Mucosa of stomach (tissue), 1 donor: ENCODE measurements around the gene GIMD1.
"Not testable (repeated sequence)": the region's sequence is repeated elsewhere in the genome, so short reads cannot be mapped to it uniquely, and the experiment has no call there.

ENCODE experiments used
- H3K27me3 ChIP-seq: one replicate; pipeline ENCODE4 v1.7.0; 2013; ENCODE audit warnings: mild to moderate bottlenecking, low read length; ENCODE audit not compliant: control insufficient read depth, insufficient read depth
- H3K36me3 ChIP-seq: one replicate; pipeline ENCODE4 v1.7.0; 2013; ENCODE audit warnings: low read length; ENCODE audit not compliant: control insufficient read depth, insufficient read depth
- H3K4me1 ChIP-seq: one replicate; pipeline ENCODE4 v1.7.0; 2013; ENCODE audit warnings: mild to moderate bottlenecking, low read length; ENCODE audit not compliant: control insufficient read depth, insufficient read depth
- H3K4me3 ChIP-seq: one replicate; pipeline ENCODE4 v1.7.0; 2013; ENCODE audit warnings: low read length
- H3K9ac ChIP-seq: one replicate; pipeline ENCODE4 v1.7.0; 2013; ENCODE audit warnings: mild to moderate bottlenecking, low read length, moderate library complexity
- H3K9me3 ChIP-seq: one replicate; pipeline ENCODE4 v1.7.0; 2013; ENCODE audit warnings: mild to moderate bottlenecking, low read length, moderate library complexity; ENCODE audit not compliant: control insufficient read depth
- donor health status: Pancreatic carcinoma.

Gene GIMD1

DNA sequence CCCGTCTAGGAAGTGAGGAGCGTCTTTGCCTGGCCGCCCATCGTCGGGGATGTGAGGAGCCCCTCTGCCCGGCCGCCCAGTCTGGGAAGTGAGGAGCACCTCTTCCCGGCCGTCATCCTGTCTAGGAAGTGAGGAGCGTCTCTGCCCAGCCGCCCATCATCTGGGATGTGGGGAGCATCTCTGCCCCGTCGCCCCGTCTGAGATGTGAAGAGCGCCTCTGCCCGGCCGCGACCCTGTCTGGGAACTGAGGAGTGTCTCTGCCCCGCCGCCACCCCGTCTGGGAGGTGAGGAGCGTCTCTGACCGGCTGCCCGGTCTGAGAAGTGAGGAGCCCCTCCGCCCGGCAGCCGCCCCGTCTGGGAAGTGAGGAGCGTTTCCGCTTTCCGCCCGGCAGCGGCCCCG is 47.4 kb downstream of the GIMD1 start:
- not testable (repeated sequence) for H3K36me3 ChIP-seq, H3K4me3 ChIP-seq, H3K9ac ChIP-seq

GRCh38 chr4:106320235-106320634 is 48.3 kb downstream of the GIMD1 start:
- Histone ChIP-seq H3K9me3 (no peaks in the 10 kb centered on the region), H3K36me3 (no peaks in the 10 kb centered on the region), H3K9ac (no peak overlapping the region), H3K4me3 (no peak overlapping the region), H3K4me1 (peaks cover 10% of the 10 kb centered on the region), H3K27me3 (no peaks in the 10 kb centered on the region)

More for the DNA sequence above, 47.4 kb downstream of the GIMD1 start:
- H3K27me3 ChIP-seq, H3K9me3 ChIP-seq, H3K4me1 ChIP-seq: not testable (repeated sequence)

- Histone ChIP-seq H3K4me3 (no peak overlapping the region), H3K9ac (no peak overlapping the region), H3K27me3 (no peaks in the 10 kb centered on the region), H3K9me3 (no peaks in the 10 kb centered on the region), H3K4me1 (peaks cover 10% of the 10 kb centered on the region), H3K36me3 (no peaks in the 10 kb centered on the region)
Observed at GRCh38 chr4:106318511-106318910, 50.1 kb downstream of the GIMD1 start.

DNA sequence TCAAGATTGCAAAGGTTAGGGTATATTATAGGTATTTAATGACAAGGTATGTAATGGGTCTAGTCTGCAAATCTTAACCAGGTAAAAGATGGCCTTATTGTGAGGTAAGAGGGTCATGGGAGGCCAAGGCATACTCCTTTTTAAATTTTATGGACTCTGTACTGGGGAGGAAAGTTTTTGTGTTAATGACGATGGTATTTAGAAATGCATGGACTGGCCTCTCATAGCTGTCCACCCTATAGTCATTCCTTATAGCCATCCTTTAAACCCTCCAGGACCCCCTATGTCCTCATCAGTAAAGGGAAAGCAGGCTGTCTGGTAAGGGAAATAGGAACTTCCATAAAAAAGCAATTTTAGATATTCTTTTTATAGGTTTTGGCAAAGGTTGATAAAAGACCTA is 50.8 kb downstream of the GIMD1 start:
- no peak overlapping the region for H3K4me3 ChIP-seq
- H3K4me1 ChIP-seq = peaks cover 10% of the 10 kb centered on the region
- H3K27me3 ChIP-seq = no peaks in the 10 kb centered on the region
- no peaks in the 10 kb centered on the region for H3K36me3 ChIP-seq
- H3K9me3 ChIP-seq = no peaks in the 10 kb centered on the region
- peak overlapping the region; percentile 90 for H3K9ac ChIP-seq

GRCh38 chr4:106316773-106317409 is 51.7 kb downstream of the GIMD1 start:
- Histone ChIP-seq H3K4me3 (peak overlapping the region; percentile 95), H3K36me3 (no peaks in the 10 kb centered on the region), H3K9ac (peak overlapping the region; percentile 90), H3K9me3 (no peaks in the 10 kb centered on the region), H3K27me3 (no peaks in the 10 kb centered on the region), H3K4me1 (peaks cover 10% of the 10 kb centered on the region)

DNA sequence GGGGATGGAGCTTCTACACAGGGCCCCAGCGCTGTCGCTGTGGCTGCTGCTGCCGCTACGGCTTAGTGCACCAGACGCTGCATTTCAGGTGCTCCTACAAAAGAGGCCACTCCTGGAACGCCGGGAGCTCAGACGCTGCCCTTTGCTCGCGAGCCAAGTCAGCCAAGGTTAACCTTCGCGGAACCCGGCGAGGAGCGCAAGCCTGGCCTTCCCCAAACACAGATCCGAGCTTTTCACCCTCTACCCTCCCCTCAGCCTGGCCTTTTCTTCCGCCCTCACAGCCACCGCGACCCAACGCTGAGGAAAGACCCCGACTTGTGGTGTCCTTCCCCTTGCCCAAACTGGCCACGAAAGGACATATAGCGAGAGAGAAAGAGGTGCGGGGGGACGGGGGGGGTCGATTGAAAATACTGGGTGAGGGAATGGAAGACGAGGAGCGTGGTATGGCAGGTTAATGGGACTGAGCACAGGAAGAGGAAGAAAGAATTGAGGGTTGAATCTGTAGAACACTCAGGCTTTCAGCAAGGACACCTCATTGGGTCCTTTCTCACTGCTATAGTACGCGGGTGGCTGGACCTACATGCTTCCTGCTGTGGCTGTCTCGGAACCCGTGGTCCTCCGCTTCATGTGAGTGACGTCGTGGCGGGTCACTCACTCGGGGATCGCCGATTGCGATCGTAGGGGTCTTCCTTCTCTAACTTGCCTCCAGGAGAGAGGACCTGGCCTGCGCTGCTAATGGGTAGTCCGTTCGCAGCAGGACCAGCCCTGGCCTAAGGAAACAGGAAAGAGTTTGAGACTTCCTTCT is 52.4 kb downstream of the GIMD1 start, which contains the start of the genes AIMP1 and TBCK:
Gene AIMP1, plus strand, starts transcription at position 583 of the 805 bp plus-strand sequence. CDS start 8,460 bp downstream, outside the sequence.
Gene TBCK, minus strand, starts transcription at position 242 of the 805 bp plus-strand sequence. CDS start 7,249 bp downstream, outside the sequence.
- Histone ChIP-seq H3K4me3 (peak within 1 kb of the TSS; percentile 95), H3K9me3 (no peaks in the 10 kb centered on the region), H3K4me1 (peaks cover 10% of the 10 kb centered on the region), H3K36me3 (no peaks in the 10 kb centered on the region), H3K9ac (peak within 1 kb of the TSS; percentile 90), H3K27me3 (no peaks in the 10 kb centered on the region)

- H3K4me1 ChIP-seq = peaks cover 10% of the 10 kb centered on the region
- peak overlapping the region; percentile 90 for H3K9ac ChIP-seq
- H3K9me3 ChIP-seq = no peaks in the 10 kb centered on the region
Observed at GRCh38 chr4:106315476-106315967, 53.1 kb downstream of the GIMD1 start.

DNA sequence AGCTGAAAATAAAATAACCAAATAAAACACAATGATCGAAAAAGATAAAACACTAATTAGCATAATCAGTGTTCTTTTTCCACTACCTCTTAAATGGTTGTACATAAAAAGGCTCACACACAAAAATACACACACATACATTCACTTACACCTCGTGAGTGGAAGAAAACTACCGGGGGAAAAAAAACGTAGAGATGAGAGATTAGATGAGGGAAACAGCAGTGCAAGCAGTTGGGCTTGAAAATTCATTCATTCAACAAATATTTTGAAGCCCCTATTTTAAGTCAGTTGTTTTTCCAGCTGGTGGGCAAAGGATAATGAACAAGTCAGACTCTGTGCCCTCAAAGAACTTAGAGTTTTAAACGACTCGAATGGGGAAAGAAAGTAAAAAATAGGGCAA is 53.6 kb downstream of the GIMD1 start:
- Histone ChIP-seq H3K4me3 (peak overlapping the region; percentile 95), H3K9ac (peak overlapping the region; percentile 90), H3K27me3 (no peaks in the 10 kb centered on the region), H3K4me1 (peaks cover 10% of the 10 kb centered on the region), H3K9me3 (no peaks in the 10 kb centered on the region), H3K36me3 (no peaks in the 10 kb centered on the region)

More at GRCh38 chr4:106315476-106315967, 53.1 kb downstream of the GIMD1 start:
- Histone ChIP-seq H3K4me3 (peak overlapping the region; percentile 95), H3K36me3 (no peaks in the 10 kb centered on the region), H3K27me3 (no peaks in the 10 kb centered on the region)

DNA sequence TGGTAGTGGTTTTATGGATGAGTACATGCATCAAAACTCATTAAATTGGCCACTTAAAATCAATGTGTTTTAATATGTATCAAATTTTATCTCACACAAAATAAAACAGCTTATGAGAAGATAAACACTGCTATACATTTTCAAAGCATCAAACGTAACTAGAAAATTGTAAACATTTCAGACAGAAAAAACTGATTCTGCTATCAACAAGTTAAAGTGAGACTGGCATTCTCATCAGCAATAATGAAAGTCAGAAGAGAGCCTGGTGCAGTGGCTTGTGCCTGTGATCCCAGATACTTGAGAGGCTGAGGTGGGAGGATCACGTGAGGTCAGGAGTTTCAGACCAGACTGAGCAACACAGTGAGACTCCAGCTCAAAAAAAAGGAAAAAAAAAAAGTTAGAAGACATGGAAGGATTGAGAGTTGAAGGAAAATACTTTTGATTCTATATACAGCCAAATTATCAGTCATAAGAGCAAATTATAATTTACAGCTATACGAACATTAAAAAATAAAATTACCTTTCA is 55.5 kb downstream of the GIMD1 start:
- no peak overlapping the region for H3K4me3 ChIP-seq
- peaks cover 9% of the 10 kb centered on the region for H3K4me1 ChIP-seq
- no peaks in the 10 kb centered on the region for H3K9me3 ChIP-seq
- no peak overlapping the region for H3K9ac ChIP-seq
- H3K36me3 ChIP-seq = no peaks in the 10 kb centered on the region
- no peaks in the 10 kb centered on the region for H3K27me3 ChIP-seq

DNA sequence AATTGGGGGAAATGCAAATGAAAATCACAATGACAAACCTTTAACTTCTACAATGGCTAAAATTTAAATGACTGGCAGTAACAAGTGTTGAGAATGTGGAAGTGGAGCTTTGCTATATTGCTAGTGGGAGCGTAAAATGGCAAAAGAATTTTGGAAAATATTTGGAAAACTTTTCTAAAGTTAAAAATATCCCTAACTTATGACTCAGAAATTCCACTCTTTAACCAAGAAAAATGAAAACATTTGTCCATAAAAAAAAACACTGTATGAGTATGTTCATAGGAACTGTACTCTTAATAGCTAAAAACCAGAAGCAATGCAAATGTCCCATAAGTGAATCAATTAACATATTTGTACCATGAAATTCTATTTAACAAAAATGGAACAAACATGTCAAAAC is 56.2 kb downstream of the GIMD1 start:
- Histone ChIP-seq H3K4me3 (no peak overlapping the region), H3K27me3 (no peaks in the 10 kb centered on the region), H3K4me1 (peaks cover 3% of the 10 kb centered on the region), H3K36me3 (no peaks in the 10 kb centered on the region), H3K9me3 (no peaks in the 10 kb centered on the region), H3K9ac (no peak overlapping the region)
